Measurements from ENCODE around the gene MPP3.

MPP3 gene

DNA sequence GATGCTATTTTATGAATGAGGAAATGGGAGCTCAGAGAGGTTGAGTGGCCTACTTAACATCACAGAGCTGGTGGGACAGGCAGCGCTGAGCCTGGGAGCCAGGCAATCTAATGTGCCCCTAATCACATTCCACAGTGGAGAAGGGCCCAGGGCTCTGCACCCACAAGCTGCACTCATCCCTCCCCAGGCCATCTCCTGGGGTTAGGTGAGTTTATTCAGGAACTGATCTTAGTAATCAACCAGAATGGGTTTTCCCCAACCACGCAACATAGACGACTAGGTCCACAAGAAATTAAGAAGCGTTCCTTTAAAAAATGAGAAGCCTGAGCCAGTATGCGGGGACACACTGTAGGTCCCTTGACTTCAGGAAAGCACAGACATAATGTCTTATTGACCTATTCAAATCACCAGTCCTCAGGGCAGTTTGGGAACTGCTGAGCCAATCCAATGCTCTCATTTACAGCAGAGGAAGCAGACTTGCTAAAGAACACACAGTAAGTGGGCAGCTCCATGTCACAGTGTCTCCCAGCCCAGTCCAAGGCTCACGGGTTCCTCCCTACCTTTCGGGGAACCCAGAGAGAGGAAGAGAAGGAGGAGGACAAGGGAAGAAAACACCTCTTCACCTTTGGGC lies 2.3 kb downstream of the MPP3 start:
- DNase-seq = no peak

DNA sequence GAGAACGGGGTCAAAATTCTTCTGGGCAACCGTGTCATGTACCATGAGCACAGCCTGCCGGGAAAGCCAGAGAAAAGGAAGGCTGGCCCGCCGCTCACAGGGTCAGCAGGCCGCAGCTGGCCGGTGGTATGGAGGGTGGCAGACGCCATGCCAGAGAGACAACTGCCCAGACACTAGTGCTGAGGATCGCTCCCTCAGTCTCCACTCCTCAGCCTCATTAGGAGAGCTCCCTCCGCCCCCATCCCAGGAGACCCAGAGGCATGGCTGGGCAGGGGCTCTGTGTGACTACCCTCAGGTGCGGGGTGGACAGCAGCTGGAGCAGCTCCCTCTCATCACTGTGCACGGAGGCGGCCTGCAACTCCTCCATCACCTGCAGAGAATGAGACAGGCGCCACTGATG lies 3.2 kb downstream of the MPP3 start:
- DNase-seq = no peak

DNA sequence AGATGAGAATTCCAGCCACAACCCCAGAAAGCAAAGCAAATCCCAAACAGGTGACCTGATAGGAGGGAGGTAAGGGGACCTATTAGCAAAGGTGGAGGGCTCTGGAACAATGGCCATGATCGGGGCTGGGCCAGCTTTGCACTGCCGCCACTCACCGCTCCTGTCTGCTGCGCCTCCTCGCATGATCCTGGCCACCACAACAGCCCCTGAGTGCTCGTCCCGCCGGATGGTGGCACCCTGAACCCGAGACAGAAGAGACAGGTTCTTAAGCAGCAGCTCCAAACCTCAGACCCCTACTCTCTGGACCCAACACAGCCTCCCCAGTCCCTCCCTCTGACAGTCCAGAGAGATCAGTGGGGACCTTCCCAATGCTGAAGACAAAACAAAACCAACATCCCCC lies 5.3 kb downstream of the MPP3 start:
- DNase-seq = no peak

DNA sequence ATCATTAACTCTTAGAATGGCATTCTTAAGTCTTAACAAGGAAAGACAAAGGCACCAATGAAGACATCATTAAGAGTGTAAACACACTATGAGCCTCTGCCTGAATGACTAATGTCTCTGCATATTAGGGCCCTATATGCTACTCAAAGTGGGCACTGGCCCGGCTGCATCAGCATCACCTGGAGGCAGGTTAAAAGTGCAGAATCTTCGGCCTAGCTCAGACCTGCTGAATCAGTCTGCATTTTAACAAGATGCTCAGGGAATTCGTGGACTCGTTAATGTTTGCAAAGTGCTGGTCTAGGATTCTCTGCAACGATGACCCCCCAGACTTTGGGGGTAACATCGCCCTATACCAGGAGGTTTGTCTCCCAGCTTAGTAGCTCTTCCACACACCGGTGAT lies 6.7 kb downstream of the MPP3 start:
- no peak for DNase-seq

DNA sequence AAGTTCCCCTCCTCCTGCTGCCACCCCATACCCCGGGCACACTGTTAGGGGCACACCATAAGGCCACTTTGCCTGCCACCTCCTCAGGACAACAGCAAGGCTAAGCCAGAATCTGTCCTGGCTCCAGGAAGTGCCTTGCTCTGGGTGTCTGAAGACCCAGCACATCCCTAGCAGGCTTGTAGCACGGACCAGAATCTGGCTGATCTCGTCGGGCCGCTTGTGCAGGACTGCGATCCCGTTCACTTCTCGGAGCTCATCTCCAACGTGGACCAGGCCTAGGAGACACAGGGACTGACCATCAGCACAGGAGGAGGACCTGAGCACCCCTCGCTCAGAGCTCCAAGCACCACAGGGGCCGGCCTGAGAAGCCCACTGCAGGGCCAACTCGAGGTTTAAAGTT lies 7.4 kb downstream of the MPP3 start:
- DNase-seq = no peak

DNA sequence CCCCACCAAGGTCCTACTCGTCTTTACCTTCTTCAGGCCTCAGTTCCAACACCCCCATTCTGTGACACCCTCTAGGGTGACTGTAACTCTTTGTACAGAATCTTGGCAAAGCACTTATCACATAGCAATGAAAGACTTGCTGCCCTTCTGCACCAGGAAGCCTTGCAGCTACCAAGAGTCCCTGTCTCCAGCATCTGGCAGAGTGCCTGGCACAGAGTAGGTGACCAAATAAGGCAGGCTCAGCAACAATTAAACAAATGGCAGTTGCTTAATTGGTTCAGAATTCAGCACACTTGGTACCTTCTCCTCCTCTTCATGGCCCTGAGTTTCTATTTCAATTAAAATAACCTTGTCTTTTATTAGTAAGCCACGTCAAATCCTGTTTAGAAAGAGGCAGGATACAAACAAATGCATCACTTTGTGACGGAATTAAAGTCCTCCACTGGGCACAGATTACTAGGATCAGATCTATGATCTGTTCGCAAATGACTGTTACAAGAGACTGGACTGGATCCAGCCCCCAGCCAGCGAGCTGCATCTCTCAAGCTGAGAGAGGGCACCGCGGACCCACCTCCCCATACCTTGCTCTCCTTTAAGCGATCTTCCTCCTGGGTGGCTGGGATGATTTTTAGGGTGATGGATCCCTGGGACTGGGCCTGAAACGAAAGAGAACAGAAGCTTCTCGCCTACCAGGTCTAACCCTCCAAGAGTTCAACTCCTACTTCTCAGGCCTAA lies 9.4 kb downstream of the MPP3 start:
- DNase-seq = no peak

DNA sequence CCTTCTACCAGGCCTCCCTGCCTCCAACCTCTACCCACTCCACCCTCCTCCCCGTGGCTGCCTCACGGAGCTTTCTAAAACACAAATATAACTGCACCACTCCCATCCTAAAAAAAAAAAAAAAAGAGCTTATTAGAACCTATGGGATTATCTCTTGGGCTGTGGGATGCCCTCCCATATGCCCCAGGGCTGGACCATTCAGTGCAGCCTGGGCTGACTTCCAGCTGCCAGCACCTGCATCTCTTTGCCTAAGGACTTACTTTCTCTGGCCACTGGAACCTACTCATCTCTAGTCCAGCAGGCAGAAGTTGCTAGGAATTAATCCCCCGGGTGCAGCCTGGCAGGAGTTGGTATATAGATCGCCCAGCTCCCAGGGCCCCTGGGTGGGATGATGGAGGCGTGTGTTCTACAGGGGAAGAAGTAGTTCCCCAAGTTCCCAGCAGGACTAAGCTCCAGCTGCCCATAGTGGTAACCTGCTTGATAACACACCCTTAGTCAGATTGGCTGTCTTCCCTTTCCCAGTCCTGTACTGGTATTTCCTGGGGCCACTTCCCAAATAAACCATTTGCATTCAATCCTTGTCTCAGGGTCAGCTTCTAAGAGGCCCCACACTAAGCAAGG lies 10.3 kb downstream of the MPP3 start:
- no peak for DNase-seq

DNA sequence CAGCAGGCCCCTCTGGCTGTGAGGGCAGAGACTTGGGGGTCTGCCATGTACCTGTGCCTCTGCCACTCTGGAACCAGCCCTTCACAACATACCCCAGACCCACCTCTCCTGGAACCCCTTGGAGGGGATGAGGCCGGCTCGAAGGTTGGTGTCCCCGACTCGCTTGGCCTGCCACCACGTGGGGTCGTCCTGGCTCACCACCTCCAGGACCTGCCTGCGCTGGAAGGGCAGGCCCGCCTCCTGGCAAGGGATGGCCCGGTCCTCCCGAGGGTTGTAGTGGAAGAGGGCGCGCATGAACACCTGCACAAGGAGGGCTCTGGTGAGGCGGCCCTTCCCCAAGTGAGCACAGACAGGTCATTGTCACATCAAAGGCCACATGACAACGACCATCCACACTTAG lies 12.2 kb downstream of the MPP3 start:
- DNase-seq = no peak

DNA sequence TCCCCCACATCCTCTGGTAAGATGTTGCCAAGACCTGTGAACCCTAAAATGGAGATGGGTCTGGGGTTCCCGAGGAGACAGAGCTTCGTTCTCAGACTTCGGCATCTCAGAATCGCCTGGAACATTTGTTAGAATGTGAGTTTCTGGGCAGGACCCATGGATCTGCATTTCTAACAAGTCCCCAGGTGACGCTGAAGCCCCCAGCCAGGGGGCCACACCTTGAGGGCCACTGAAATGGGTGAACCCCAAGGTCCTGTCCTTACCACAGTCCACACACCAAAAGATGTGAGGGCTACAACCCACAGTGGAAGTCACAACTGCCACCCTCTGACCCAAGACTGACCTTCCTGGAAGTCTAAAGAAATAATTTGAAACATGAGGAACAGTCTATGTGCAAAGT lies 14.0 kb downstream of the MPP3 start:
- no peak for DNase-seq

DNA sequence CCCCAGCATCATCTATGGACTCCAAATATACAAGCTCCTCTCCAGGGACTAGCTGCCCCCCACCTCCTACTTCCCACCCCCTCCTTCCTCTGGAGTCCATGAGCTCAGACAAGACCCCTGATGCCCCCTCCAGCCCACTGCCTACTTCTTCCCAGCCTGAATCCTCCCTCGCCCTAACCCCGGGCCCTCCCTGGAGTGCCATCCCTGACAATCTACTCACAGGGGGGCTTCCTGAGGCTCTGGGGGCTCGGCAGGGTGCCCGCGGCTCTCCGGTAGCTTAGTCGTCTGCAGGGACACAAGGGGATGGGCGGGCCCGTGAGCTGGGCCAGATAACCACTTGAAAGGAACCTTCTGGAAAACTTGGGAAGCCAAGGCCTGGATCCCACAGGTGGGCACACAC lies 15.1 kb downstream of the MPP3 start:
- no peak for DNase-seq

DNA sequence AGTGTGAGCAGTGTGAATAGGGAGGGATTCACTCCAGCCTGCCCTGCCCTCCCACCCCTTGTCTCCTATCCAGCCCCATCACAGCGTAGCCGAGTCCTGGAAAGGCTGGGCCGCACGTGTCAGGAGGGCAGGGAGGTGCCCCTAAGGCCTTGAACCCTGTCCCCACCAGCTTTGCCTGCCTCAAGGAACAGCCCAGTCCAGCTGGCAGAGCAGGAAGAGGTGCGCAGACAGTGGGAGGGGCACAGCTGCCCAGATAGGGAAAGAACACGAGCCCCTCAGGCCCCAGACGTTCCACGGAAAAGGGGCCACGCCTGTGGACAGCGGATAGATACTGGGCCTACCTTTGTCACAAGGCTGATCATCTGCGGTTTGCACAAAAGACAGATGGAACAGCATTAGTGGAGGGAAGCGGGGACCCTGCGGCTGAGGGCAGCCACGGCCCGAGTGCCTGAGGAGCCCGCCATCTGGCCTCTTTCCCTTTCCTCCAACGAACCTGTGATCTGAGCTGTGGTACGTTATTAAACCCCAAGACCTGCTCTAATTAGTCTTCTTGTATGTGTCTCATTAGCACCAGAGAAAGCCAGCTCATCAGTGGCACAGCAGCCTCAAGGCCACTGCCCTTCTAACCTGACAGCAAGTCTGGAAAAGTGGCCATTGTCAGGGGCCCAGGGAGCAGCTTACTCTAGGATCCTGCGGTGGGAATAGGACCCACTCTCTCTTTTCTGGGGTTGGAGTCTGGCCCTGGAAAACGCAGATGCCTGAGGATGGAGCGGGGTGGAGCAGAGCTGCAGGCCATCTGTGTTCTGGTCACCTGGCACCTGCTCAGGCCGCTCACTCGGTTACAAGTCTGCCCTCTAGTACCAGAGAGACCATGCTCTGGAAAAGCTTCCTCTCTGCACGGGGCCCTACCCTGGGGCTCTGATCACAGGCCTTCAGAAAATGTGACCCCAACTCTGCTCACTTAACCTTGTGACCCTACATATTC lies 16.3 kb downstream of the MPP3 start:
- DNase-seq = no peak

DNA sequence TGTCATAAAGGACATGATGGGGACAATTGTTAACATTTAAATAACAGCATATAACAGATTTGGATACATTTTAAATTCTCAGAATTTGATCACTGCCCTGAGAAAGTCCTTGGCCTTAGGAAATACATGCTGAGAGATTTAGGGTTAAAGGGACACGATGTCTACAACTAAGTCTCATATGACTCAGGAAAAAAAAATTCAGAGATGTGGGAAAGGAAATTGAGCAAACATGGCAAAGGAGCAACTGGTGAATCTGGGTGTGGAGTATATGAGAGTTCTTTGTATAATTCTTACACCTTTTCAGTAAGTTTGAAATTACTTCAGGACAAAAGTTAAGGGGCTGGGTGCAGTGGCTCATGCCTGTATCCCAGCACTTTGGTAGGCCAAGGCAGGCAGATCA lies 18.2 kb downstream of the MPP3 start:
- no peak for DNase-seq

DNA sequence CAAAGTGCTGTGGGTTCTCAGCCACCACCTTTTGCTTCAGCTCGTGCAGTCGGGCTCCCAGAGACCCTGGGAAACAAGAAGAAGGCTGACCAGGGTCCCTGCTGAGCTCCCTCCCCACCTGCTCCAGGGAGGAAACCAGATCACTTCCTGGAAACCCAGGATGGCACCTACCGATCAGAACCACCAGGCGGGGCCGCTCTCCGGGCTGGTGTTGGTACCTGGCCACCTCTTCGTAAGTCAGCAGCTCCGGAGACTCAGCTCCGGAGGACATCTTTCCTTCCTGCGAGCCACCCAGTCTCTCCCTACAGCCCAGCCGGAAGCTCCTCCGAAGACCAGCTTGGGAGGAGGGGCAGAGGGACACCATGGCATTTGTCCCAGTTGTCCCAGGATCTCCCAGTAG lies 18.9 kb downstream of the MPP3 start:
- DNase-seq = no peak

DNA sequence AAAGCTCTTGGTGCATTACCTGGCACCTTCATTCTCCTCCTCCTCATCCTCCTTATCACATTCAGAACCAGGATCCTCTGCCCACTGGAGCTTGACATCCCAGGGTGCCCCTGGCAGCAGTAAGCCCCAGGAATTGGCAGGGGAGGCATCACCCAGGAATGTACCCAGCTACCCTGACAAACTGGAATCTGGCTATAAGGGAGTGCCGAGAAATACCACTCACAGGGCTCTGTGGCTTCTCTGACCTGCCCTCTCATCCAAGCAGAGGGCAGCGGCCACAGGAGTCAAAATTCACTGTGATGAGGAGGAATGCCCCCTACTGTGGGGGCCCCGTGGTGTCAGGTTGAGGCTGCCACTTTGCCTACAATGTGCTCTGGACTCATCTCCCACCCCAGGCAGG lies 19.6 kb downstream of the MPP3 start:
- DNase-seq = no peak

DNA sequence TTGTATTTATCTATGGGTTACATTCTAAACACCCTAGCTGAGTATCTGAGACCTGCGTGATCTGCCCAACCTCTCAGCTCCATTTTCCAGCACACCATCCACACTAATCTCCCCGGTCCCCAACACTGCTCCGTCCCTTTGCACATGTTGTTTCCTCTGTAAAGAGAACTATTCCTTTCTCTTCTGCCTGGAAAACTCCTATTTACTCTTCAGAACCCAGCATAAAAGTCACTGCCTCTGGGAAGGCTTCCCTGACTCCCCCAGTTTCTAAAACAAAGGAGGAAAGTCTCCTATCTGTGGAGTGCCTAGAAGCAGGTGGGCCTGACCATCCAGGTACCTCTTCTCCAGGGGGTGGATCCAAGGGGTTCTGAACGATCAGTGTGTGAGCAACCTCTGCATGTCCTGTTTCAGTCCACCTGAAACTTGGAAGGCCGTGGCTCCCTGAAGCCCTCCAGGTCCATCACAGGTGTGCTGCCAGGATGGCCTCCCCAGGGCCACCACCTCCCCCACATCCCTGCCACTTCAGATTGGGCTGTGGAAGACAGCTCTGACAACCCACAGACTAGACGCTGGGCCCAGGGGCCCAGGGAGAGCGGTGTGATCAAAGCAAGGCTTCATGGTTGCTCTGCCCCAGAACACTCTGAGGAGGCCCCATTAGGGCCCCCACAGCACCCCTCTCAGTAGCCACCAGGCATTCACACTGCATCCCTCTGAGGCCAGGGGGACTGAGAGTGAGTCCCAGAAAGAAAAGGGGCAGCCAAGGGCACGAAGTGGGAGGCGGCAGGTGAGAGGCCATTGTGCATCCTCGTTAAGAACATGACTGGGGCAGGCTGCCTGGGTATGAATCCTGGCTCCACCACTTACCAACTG lies 20.3 kb downstream of the MPP3 start:
- DNase-seq = no peak

DNA sequence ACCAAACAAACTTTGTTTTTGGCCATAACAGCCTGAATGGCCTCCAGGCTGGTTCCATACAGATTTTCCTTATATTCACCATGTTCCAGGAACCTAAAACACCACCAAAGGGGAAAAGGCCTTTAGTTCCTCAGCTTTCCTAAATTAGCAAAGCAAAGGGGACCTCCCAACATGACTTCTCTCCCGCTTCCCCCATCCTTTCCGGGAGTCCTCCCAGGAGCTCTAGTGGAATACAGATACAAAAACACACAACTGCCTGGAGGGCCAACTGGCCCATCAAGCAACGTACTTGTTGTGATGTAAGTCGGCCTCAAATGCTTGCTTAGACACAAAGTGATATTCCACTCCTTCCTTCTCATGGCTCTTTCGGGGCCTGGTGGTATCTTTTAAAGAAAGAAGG lies 22.1 kb downstream of the MPP3 start:
- DNase-seq = no peak

DNA sequence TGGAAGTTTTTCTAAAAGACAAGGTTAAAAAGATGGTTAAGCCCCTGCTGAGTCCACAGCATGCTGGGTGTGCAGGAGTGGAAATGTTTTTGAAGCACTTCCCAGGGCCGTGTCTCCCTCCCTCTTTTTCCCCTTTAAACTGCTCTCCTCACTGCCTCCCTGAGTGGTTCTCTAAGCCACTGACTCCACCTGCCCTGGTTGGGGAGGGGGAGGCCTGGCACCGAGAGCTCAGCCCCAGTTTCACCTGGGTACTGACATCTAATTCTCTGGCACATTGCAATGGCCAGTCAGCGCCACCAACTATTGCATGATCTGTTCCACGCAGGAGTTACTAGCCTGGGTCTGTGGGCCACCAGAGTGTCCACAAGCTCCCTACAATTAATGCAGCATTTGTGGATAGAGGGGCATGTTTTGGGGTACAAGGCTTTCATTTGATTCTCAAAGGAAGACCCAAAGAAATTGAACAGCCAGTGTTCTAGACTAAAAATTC lies 22.7 kb downstream of the MPP3 start:
- no peak for DNase-seq

DNA sequence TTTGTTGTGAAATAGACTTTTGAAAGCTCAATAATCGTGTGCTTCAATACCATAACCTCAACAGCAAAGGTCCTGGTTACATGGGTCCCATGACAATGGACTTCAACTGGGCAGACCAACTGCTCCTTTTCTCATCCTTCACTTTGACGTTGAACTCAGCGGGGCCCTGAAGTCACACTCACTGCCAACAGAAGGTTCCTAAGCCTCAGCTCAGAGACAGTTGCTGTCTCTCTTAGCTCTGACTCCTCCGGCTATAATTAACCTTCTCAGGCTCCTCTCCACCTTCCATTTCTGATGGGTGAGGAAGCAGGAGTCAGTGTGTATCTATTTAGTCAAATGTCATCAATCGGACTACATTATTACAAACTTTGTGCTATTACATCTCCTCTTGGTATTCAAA lies 23.8 kb downstream of the MPP3 start:
- DNase-seq = no peak

DNA sequence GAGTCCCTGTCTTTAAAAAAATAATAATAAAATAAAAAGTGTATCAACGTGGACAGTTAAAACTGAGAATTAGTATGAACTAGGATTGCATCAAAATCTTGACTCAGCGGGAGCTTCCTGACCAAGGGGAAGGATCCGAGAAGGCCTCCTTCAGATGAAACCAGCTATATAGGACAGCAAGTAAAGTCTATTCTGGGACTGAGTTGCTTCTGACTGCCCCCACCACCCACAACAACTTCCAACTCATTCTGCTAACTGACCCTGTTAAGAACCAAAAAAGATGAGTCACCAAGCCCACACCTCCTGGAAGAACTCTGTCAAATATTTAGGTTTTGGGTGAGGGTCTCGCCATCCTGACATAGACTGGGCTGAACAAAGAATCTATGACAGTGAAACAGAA lies 24.9 kb downstream of the MPP3 start:
- no peak for DNase-seq

DNA sequence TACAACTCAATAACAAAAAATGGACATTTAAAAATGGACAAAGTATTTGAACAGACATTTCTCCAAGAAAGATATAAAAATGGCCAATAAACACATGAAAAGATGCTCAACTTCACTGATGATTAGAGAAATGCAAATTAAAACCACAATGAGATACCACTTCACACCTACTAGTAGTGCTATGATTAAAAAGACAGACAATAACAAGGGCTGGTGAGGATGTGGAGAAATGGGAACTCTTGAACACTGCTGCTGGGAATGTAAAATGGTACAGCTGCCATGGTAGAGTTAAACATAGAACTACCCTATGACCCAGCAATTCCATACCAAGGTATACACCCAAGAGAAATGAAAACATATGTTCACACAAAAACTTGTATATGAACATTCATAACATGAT lies 27.8 kb downstream of the MPP3 start:
- DNase-seq = no peak

DNA sequence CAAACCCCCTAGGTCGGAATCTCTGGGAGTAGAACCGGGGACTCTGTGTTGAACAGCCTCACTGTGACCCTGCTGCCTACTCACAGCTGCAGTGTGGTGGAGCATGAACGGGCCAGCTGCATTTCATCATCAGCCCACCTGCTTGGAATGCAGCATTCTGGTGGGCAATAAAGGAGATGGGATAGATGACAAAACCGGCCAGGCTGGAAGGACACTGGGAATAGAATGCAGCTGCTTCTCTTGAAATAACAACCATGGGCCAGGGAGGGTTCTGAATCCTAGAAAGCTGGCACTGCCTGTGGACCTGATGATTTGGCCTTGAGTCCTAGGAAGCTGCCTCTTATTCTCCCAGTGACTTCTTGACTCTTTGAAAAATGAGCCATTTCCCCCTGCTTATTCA lies 29.2 kb downstream of the MPP3 start:
- DNase-seq = no peak

DNA sequence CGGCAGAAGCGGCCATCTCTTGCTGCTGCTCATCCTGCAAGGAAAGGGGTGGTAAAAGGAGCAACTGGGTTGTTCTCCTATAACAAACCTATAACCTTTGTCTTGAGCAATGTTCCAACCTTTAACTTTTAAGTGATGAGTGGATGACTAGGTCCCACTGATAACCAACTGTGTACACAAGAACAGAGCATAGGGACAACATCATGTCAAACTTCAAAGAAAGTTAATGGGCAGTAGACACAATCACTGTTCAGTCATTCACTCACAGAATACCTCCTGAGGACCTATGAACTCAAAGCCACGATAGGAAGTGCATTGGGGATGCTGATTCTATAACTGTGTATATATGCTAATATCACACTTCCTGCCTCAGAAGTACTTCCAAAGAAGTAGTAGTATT lies 31.1 kb downstream of the MPP3 start:
- no peak for DNase-seq
